Astrocyte (in vitro differentiated cells and primary cell): ENCODE results near the gene L3MBTL2. TPM values are rescaled to one million over a fixed set of nuclear protein-coding genes. Genes with fewer than 3 reads are reported as not detected.

ENCODE experiments used
- DNase-seq: peaks from one replicate; pipeline ENCODE4 v3.0.0-alpha.2; 2010; ENCODE audit warnings: low read depth
- FAIRE-seq: peaks from 2 replicates; lab custom pipeline; 2011; peaks lifted over from hg19 to GRCh38; lab: Jason Lieb, UNC
- H2AFZ ChIP-seq: 2 replicates; pipeline ENCODE4 v1.6.0; 2012; ENCODE audit warnings: low read depth, low read length, inconsistent platforms
- H3K27ac ChIP-seq: 2 replicates; pipeline ENCODE4 v1.5.1; 2011; ENCODE audit warnings: low read depth, low read length, inconsistent platforms
- H3K27me3 ChIP-seq: 2 replicates; pipeline ENCODE4 v1.6.0; 2011; ENCODE audit warnings: low read length, inconsistent platforms; ENCODE audit not compliant: insufficient read depth
- H3K36me3 ChIP-seq: 2 replicates; pipeline ENCODE4 v1.5.1; 2011; ENCODE audit warnings: low read length, inconsistent platforms; ENCODE audit not compliant: insufficient read depth
- H3K4me1 ChIP-seq: 2 replicates; pipeline ENCODE4 v1.5.1; 2011; ENCODE audit warnings: low read length, inconsistent platforms; ENCODE audit not compliant: insufficient read depth
- H3K4me2 ChIP-seq: 2 replicates; pipeline ENCODE4 v1.6.0; 2012; ENCODE audit warnings: low read length, inconsistent platforms
- H3K4me3 ChIP-seq: 2 replicates; pipeline ENCODE4 v1.5.1; 2011; ENCODE audit warnings: low read depth, mild to moderate bottlenecking, low read length, inconsistent platforms; ENCODE audit not compliant: insufficient read depth
- H3K79me2 ChIP-seq: 2 replicates; pipeline ENCODE4 v1.6.0; 2012; ENCODE audit warnings: mild to moderate bottlenecking, low read length, inconsistent platforms; ENCODE audit not compliant: insufficient read depth
- H3K9ac ChIP-seq: 2 replicates; pipeline ENCODE4 v1.6.0; 2012; ENCODE audit warnings: mild to moderate bottlenecking, low read length, inconsistent platforms
- H3K9me3 ChIP-seq: 2 replicates; pipeline ENCODE4 v1.5.1; 2012; ENCODE audit warnings: low read depth, mild to moderate bottlenecking, low read length, inconsistent platforms; ENCODE audit not compliant: insufficient read depth
- H4K20me1 ChIP-seq: 2 replicates; pipeline ENCODE4 v1.6.0; 2012; ENCODE audit warnings: low read length, inconsistent platforms; ENCODE audit not compliant: insufficient read depth
- H3K27ac Mint-ChIP-seq: one replicate; pipeline ENCODE4 v1.8.0; 2021; ENCODE audit warnings: mild to moderate bottlenecking, mixed read lengths; ENCODE audit not compliant: unreplicated experiment
- H3K27me3 Mint-ChIP-seq: one replicate; pipeline ENCODE4 v1.8.0; 2021; ENCODE audit warnings: low read depth, mixed read lengths; ENCODE audit not compliant: unreplicated experiment
- H3K36me3 Mint-ChIP-seq: one replicate; pipeline ENCODE4 v1.8.0; 2021; ENCODE audit warnings: low read depth, mixed read lengths; ENCODE audit not compliant: unreplicated experiment
- H3K4me1 Mint-ChIP-seq: one replicate; pipeline ENCODE4 v1.8.0; 2021; ENCODE audit warnings: low read depth, mixed read lengths; ENCODE audit not compliant: unreplicated experiment
- H3K4me3 Mint-ChIP-seq: one replicate; pipeline ENCODE4 v1.8.0; 2021; ENCODE audit warnings: mild to moderate bottlenecking, moderate library complexity, mixed read lengths; ENCODE audit not compliant: unreplicated experiment
- H3K9me3 Mint-ChIP-seq: one replicate; pipeline ENCODE4 v1.8.0; 2021; ENCODE audit warnings: mild to moderate bottlenecking, mixed read lengths; ENCODE audit not compliant: unreplicated experiment
- EZH2 ChIP-seq: IDR thresholded peaks from 2 replicates; pipeline ENCODE4 v1.6.1; 2012; ENCODE audit warnings: mild to moderate bottlenecking, low read length, inconsistent platforms; ENCODE audit not compliant: insufficient read depth
- total RNA-seq: library from RNA; stranded (reverse); gene quantifications from 2 replicates; pipeline ENCODE4 v1.2.1, GENCODE V29; 2021
- TF ChIP-seq, protein P1 (sequence below): IDR thresholded peaks from 2 replicates; pipeline ENCODE4 v1.5.1; 2011; ENCODE audit warnings: low read depth, mild to moderate bottlenecking, inconsistent platforms, low read length, moderate library complexity; ENCODE audit not compliant: insufficient read depth

Gene L3MBTL2
- total RNA-seq, 1 donor from 2014 or later, result 20.6 TPM

DNA sequence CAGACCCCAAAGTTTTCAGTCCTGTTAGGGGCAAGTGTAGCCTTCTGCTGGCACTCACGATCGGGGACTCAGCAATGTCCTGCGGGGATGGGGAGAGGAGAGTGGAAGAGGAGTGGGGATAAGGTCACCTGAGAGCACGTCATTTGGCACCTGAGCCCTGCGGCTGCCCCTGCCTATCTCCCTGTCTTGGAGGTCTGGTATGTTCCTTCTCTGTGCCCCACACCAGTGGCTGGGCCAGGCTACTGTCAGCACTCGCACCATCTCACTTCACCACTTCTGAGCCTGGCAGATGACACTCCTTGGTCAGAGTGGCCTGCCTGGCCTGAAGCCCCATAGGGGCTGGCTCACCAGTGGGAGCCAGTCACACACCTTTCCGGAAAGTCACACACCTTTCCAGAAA lies 55.8 kb downstream of the L3MBTL2 start:
- Histone ChIP-seq H3K36me3 (peaks cover 59% of the 10 kb centered on the region), H3K4me1 (peaks cover 10% of the 10 kb centered on the region)
- H3K4me3 Mint-ChIP-seq, result no peak overlapping the region

DNA sequence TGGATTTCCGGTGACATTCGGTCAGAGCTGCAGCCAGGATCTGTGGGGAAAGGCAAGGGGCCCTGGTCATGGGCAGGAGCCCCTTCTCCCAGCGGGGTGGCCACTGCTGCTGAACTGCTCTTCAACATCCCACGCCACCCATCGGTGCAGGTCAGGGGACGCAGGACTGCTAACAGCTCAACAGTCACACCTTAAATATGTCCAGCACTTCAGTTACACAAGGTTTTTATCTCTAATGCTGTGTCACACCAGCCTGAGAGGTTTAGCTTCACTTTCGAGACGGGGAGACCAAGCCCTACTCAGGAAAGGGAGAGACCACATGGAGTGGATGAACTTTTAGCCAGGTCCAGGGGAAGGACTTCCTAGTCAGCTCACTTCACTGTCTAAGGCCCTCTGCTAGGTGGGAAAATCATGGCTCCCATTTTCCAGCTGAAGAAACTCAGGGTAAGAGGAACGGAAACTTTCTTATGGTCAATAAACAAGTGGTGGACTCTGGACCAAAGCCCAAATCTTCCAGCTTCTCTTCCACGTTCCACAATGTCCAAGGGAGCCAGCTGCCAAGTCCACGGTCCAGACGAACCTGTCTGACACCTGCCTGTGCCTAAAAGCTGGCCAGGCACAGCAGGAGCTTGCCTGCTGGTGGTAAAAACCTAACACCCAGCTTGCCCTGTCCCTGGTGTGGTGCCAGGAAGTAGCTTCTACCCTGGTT lies 56.6 kb downstream of the L3MBTL2 start:
- H3K36me3 ChIP-seq, result peaks cover 60% of the 10 kb centered on the region
- H2AFZ ChIP-seq, result no peak overlapping the region
- no peak overlapping the region for H3K4me2 ChIP-seq
- no peaks in the 10 kb centered on the region for H3K27me3 ChIP-seq
- H3K4me1 ChIP-seq, result peaks cover 7% of the 10 kb centered on the region
- Mint-ChIP-seq H3K4me3 (peak overlapping the region; percentile 64), H3K9me3 (no peaks in the 10 kb centered on the region), H3K27ac (no peak overlapping the region), H3K4me1 (peaks cover 7% of the 10 kb centered on the region), H3K36me3 (peaks cover 31% of the 10 kb centered on the region), H3K27me3 (no peaks in the 10 kb centered on the region)
- no peak for TF ChIP-seq EZH2
- TF ChIP-seq, protein P1, sequence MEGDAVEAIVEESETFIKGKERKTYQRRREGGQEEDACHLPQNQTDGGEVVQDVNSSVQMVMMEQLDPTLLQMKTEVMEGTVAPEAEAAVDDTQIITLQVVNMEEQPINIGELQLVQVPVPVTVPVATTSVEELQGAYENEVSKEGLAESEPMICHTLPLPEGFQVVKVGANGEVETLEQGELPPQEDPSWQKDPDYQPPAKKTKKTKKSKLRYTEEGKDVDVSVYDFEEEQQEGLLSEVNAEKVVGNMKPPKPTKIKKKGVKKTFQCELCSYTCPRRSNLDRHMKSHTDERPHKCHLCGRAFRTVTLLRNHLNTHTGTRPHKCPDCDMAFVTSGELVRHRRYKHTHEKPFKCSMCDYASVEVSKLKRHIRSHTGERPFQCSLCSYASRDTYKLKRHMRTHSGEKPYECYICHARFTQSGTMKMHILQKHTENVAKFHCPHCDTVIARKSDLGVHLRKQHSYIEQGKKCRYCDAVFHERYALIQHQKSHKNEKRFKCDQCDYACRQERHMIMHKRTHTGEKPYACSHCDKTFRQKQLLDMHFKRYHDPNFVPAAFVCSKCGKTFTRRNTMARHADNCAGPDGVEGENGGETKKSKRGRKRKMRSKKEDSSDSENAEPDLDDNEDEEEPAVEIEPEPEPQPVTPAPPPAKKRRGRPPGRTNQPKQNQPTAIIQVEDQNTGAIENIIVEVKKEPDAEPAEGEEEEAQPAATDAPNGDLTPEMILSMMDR, result no peak
- H3K9me3 ChIP-seq, result no peaks in the 10 kb centered on the region
- FAIRE-seq, result no peak
- no peak for DNase-seq
- H4K20me1 ChIP-seq, result peaks cover 40% of the 10 kb centered on the region
- no peak overlapping the region for H3K27ac ChIP-seq
- H3K4me3 ChIP-seq, result no peak overlapping the region
- H3K79me2 ChIP-seq, result peaks cover 32% of the 10 kb centered on the region
- H3K9ac ChIP-seq, result no peak overlapping the region

More for the DNA sequence above, 55.8 kb downstream of the L3MBTL2 start:
- Mint-ChIP-seq H3K36me3 (peaks cover 26% of the 10 kb centered on the region), H3K9me3 (no peaks in the 10 kb centered on the region), H3K27me3 (no peaks in the 10 kb centered on the region), H3K27ac (no peak overlapping the region), H3K4me1 (peaks cover 7% of the 10 kb centered on the region)
- FAIRE-seq (no peak), DNase-seq (no peak)
- Histone ChIP-seq H2AFZ (no peak overlapping the region), H3K4me2 (no peak overlapping the region), H3K79me2 (peaks cover 32% of the 10 kb centered on the region), H4K20me1 (peaks cover 40% of the 10 kb centered on the region), H3K27me3 (no peaks in the 10 kb centered on the region), H3K9me3 (no peaks in the 10 kb centered on the region), H3K27ac (no peak overlapping the region), H3K9ac (no peak overlapping the region), H3K4me3 (no peak overlapping the region)
- no peak for TF ChIP-seq EZH2
- TF ChIP-seq, protein P1, result no peak

DNA sequence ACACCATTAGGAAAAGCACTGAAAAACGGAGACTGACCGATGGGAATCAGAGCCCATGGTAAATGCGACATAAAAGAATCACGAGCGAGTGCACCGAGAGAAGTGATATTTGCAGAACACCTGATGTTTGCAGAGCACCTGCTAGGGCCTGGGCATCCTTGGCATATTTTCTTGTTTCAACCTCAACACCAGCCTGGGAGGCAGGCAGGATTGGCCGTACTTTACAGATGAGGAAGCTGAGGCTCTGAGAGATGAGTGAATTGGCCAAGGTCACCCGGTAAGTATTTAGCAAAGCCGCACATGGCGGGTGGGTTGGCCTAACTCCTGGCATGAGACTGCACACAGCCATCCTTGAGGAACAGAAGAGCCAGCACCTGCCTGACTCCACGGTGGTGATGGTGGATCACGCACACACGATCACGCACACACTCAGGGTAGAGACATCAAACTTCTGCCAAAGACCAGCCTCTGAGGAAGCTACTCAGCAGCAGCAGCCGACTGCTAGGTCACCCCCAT lies 57.2 kb downstream of the L3MBTL2 start:
- peaks cover 36% of the 10 kb centered on the region for H4K20me1 ChIP-seq
- peaks cover 55% of the 10 kb centered on the region for H3K36me3 ChIP-seq
- H3K79me2 ChIP-seq, result peaks cover 32% of the 10 kb centered on the region
- H3K27me3 ChIP-seq, result no peaks in the 10 kb centered on the region
- FAIRE-seq (no peak), DNase-seq (no peak)
- peaks cover under 1% of the 10 kb centered on the region for H3K4me1 ChIP-seq
- Mint-ChIP-seq H3K4me1 (peaks cover 3% of the 10 kb centered on the region), H3K36me3 (peaks cover 31% of the 10 kb centered on the region), H3K4me3 (peak overlapping the region; percentile 64), H3K27me3 (no peaks in the 10 kb centered on the region), H3K9me3 (no peaks in the 10 kb centered on the region), H3K27ac (no peak overlapping the region)
- H3K4me2 ChIP-seq, result no peak overlapping the region
- no peak overlapping the region for H2AFZ ChIP-seq
- H3K9me3 ChIP-seq, result no peaks in the 10 kb centered on the region
- no peak overlapping the region for H3K9ac ChIP-seq
- no peak overlapping the region for H3K4me3 ChIP-seq
- H3K27ac ChIP-seq, result no peak overlapping the region
- TF ChIP-seq, protein P1, result no peak
- no peak for TF ChIP-seq EZH2
